ENCODE data around the gene SEC61G. TPM values are rescaled to one million over a fixed set of nuclear protein-coding genes. Genes with fewer than 3 reads are reported as not detected.
A peak's percentile ranks its signal among the peaks of the same experiment; 100 is the strongest.

SEC61G gene
- total RNA-seq, 1 donor from 2014 or later = 966 TPM

DNA sequence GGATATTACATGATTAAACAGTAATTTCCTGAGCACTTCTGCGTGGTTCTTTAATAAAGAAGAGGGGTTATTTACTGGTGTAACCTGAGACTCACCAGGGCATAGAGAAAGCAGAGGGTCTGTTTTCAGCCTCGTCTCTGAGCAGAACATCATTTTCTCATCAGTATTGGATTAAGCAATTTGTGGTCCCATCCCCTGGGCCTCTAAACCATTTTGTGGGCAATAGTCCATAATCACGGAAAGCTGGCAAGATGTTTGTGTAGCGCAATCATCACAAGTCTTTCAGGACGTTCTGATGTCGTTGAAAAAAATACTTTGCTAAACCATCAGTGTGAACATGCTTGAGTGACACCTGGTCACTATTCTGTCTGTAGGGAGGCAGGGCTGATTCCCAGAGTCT is 37.1 kb upstream of the SEC61G start:
- Histone ChIP-seq H3K9ac (no peak overlapping the region), H4K20me1 (ENCODE audit: low read depth) (no peaks in the 10 kb centered on the region), H3K4me3 (no peak overlapping the region), H3K27me3 (no peaks in the 10 kb centered on the region), H3K36me3 (no peaks in the 10 kb centered on the region), H3K79me2 (ENCODE audit: low read depth) (no peaks in the 10 kb centered on the region), H3K9me3 (ENCODE audit: low read depth) (no peaks in the 10 kb centered on the region), H3K27ac (no peak overlapping the region), H3K4me1 (no peaks in the 10 kb centered on the region), H3K4me2 (no peak overlapping the region), H2AFZ (replicated peaks) (no peak overlapping the region), H3F3A (ENCODE audit: low read depth) (no peaks in the 10 kb centered on the region)
- Mint-ChIP-seq H3K36me3 (no peaks in the 10 kb centered on the region), H3K27me3 (ENCODE audit: insufficient read depth, low read depth) (peaks cover 9% of the 10 kb centered on the region), H3K9me3 (peaks cover 2% of the 10 kb centered on the region), H3K27ac (no peak overlapping the region), H3K4me3 (no peak overlapping the region), H3K4me1 (peaks cover 3% of the 10 kb centered on the region)
- TF ChIP-seq EZH2phosphoT487 (IDR thresholded peaks at IDR 0.05) (no peak), EZH2 (IDR thresholded peaks at IDR 0.05) (no peak)
- TF ChIP-seq, protein P1, sequence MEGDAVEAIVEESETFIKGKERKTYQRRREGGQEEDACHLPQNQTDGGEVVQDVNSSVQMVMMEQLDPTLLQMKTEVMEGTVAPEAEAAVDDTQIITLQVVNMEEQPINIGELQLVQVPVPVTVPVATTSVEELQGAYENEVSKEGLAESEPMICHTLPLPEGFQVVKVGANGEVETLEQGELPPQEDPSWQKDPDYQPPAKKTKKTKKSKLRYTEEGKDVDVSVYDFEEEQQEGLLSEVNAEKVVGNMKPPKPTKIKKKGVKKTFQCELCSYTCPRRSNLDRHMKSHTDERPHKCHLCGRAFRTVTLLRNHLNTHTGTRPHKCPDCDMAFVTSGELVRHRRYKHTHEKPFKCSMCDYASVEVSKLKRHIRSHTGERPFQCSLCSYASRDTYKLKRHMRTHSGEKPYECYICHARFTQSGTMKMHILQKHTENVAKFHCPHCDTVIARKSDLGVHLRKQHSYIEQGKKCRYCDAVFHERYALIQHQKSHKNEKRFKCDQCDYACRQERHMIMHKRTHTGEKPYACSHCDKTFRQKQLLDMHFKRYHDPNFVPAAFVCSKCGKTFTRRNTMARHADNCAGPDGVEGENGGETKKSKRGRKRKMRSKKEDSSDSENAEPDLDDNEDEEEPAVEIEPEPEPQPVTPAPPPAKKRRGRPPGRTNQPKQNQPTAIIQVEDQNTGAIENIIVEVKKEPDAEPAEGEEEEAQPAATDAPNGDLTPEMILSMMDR (IDR thresholded peaks at IDR 0.05) = no peak
- DNase-seq (ENCODE audit: low spot score) = no peak

DNA sequence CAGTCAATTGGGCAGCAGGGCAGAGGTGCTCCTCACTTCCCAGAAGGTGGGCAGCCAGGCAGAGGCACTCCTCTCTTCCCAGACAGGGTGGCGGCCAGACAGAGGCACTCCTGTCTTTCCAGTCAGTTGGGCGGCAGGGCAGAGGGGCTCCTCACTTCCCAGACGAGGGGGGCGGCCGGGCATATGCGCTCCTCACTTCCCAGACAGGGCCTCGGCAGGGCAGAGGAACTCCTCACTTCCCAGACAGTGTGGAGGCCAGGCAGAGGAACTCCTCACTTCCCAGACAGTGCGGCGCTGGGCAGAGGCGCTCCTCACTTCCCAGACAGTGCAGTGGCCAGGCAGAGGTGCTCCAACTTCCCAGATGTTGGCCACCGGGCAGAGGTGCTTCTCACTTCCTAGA is 33.4 kb upstream of the SEC61G start:
- no peak overlapping the region for H3K4me3 ChIP-seq
- DNase-seq (ENCODE audit: low spot score) = no peak
- H3K9ac ChIP-seq = no peak overlapping the region
- Mint-ChIP-seq H3K36me3 (no peaks in the 10 kb centered on the region), H3K4me1 (peaks cover 11% of the 10 kb centered on the region), H3K4me3 (no peak overlapping the region), H3K27ac (no peak overlapping the region), H3K27me3 (ENCODE audit: insufficient read depth, low read depth) (peaks cover 7% of the 10 kb centered on the region), H3K9me3 (peaks cover 2% of the 10 kb centered on the region)
- no peak overlapping the region for H2AFZ ChIP-seq (replicated peaks)
- no peaks in the 10 kb centered on the region for H4K20me1 ChIP-seq (ENCODE audit: low read depth)
- no peaks in the 10 kb centered on the region for H3K79me2 ChIP-seq (ENCODE audit: low read depth)
- no peak overlapping the region for H3K4me2 ChIP-seq
- H3K4me1 ChIP-seq = no peaks in the 10 kb centered on the region
- TF ChIP-seq EZH2phosphoT487 (IDR thresholded peaks at IDR 0.05) = no peak
- TF ChIP-seq, protein P1 (IDR thresholded peaks at IDR 0.05) = no peak
- no peak for TF ChIP-seq EZH2 (IDR thresholded peaks at IDR 0.05)
- H3K27ac ChIP-seq = no peak overlapping the region
- no peaks in the 10 kb centered on the region for H3F3A ChIP-seq (ENCODE audit: low read depth)
- H3K27me3 ChIP-seq = peaks cover 6% of the 10 kb centered on the region
- H3K9me3 ChIP-seq (ENCODE audit: low read depth) = no peaks in the 10 kb centered on the region
- H3K36me3 ChIP-seq = no peaks in the 10 kb centered on the region

GRCh38 chr7:54788664-54789063 is 29.7 kb upstream of the SEC61G start:
- Histone ChIP-seq H3K79me2 (ENCODE audit: low read depth) (no peaks in the 10 kb centered on the region), H3K9me3 (ENCODE audit: low read depth) (no peaks in the 10 kb centered on the region), H3K9ac (no peak overlapping the region), H3F3A (ENCODE audit: low read depth) (no peaks in the 10 kb centered on the region), H3K4me2 (no peak overlapping the region), H3K27me3 (peaks cover 6% of the 10 kb centered on the region), H3K4me3 (no peak overlapping the region), H3K36me3 (no peaks in the 10 kb centered on the region), H2AFZ (replicated peaks) (no peak overlapping the region), H3K4me1 (no peaks in the 10 kb centered on the region), H4K20me1 (ENCODE audit: low read depth) (no peaks in the 10 kb centered on the region), H3K27ac (no peak overlapping the region)
- DNase-seq (ENCODE audit: low spot score) = peak; percentile 68
- TF ChIP-seq EZH2phosphoT487 (IDR thresholded peaks at IDR 0.05) = no peak
- TF ChIP-seq, protein P1 (IDR thresholded peaks at IDR 0.05) = peak; percentile 58
- TF ChIP-seq EZH2 (IDR thresholded peaks at IDR 0.05) = no peak
- Mint-ChIP-seq H3K27me3 (ENCODE audit: insufficient read depth, low read depth) (peaks cover 5% of the 10 kb centered on the region), H3K9me3 (no peaks in the 10 kb centered on the region), H3K4me3 (peak overlapping the region; percentile 11), H3K4me1 (peaks cover 11% of the 10 kb centered on the region), H3K27ac (no peak overlapping the region), H3K36me3 (no peaks in the 10 kb centered on the region)

Data from neural progenitor cell (in vitro differentiated cells).